Omental fat pad (tissue), 4 donors: ENCODE data around the gene TLK2. TPM values are rescaled to one million over a fixed set of nuclear protein-coding genes. Genes with fewer than 3 reads are reported as not detected.

Experiments used
- ATAC-seq: fragments of 150-250 bp; one replicate; pipeline ENCODE4 v1.9.1; 2016; ENCODE audit warnings: mild to moderate bottlenecking, moderate library complexity; ENCODE audit not compliant: low FRiP score
- DNase-seq: peaks from one replicate; pipeline ENCODE4 v3.0.0-alpha.2; 2019; ENCODE audit warnings: low spot score
- CTCF ChIP-seq, 3 donors: fragments of 450-650 bp; IDR thresholded peaks; one replicate each; pipeline ENCODE4 v1.5.1; 2016 to 2017; ENCODE audit warnings: antibody characterized with exemption in 3 of 3, mild to moderate bottlenecking in 3 of 3, moderate library complexity in 2 of 3
- total RNA-seq, 4 donors: library from RNA; depleted of rRNA; stranded (reverse); fragments of >200 nt; gene quantifications; one replicate each; pipeline ENCODE4 v1.1.0, GENCODE V29; 2016

Gene TLK2
- total RNA-seq, 4 donors from 2014 or later: 28.2 to 40.2 (median 35.1) TPM

GRCh38 chr17:62644487-62645173 lies 166.0 kb downstream of the TLK2 start:
- DNase-seq: no peak
- ATAC-seq: no peak
- no peak for TF ChIP-seq CTCF (IDR thresholded peaks at IDR 0.05)

- TF ChIP-seq CTCF (IDR thresholded peaks at IDR 0.05): no peak
- no peak for ATAC-seq
- DNase-seq: no peak
Observed at GRCh38 chr17:62648251-62648955, 169.8 kb downstream of the TLK2 start.

GRCh38 chr17:62648956-62649294 lies 170.3 kb downstream of the TLK2 start:
- no peak for ATAC-seq
- no peak for DNase-seq
- TF ChIP-seq CTCF (IDR thresholded peaks at IDR 0.05): no peak

- TF ChIP-seq CTCF (IDR thresholded peaks at IDR 0.05): no peak
- no peak for DNase-seq
- ATAC-seq: no peak
Observed at GRCh38 chr17:62649570-62649969, 170.9 kb downstream of the TLK2 start.

- ATAC-seq (no peak), DNase-seq (no peak)
- no peak for TF ChIP-seq CTCF (IDR thresholded peaks at IDR 0.05)
Observed at GRCh38 chr17:62650587-62650986, 172.0 kb downstream of the TLK2 start.

- no peak for ATAC-seq
- no peak for TF ChIP-seq CTCF (IDR thresholded peaks at IDR 0.05)
- no peak for DNase-seq
Observed at GRCh38 chr17:62652251-62653001, 173.8 kb downstream of the TLK2 start.
